Airway epithelial cell (primary cell): ENCODE measurements around the gene BPIFA3. TPM values are rescaled to one million over a fixed set of nuclear protein-coding genes. Genes with fewer than 3 reads are reported as not detected.

Experiments
- total RNA-seq: library from RNA; depleted of rRNA; stranded (reverse); fragments of >200 nt; gene quantifications from 2 replicates; pipeline ENCODE4 v1.2.3, GENCODE V29; 2015

BPIFA3 gene
- total RNA-seq = not detected in 2 replicates

DNA sequence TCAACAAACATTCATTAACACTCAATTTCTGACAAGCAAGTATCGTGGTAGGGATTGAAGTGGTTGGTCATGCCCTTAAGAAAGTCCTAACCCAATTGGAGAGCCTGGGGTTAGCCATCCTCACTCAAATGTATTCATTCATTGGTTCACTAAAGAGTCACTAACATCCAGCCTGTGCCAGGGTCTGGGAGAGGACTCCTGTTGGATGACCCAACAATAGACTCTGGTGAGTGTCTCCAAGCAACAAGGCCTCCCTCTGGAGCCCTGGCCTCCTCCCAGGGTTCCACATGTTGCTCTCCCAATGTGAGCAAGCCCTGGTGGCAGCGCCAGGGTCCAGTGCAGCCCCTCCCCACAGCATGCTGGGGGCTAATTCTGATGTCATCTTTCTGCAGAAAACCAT, at the start of gene BPIFA3:
TSS of gene BPIFA3 (plus strand) at position 301 of the 400 bp plus-strand sequence. CDS start 185 bp downstream, outside the sequence.

DNA sequence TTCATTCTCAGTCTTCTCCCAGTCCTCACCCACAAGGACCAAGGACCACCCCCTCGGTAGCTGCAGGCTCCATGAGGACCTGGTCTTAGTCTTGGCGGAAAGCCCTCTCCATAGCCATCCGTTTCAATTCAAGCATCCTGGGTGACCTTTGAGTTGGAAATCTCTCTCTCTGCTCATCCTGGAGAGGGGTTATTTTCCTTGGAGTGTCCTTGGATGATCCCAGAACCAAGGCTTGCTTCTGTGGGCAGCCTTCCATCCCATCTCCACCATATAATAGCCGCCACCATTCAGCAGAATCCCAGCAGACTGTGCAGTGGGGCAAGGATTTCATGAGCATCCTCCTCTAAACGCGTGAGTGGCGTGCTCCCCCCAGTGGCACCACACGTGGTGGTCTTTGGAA, 49.3 kb upstream of the BPIFA3 start, which contains the start of gene BPIFA2:
TSS of gene BPIFA2 (plus strand) at position 301 of the 400 bp plus-strand sequence. CDS start 987 bp downstream, outside the sequence.

GRCh38 chr20:33235696-33236095, 18.5 kb downstream of the BPIFA3 start, which contains the start of gene BPIFA1:
TSS of gene BPIFA1 (plus strand) at chr20:33235996. CDS start at chr20:33237712, 1,716 bp downstream.

Other genes starting within 250 kb of the BPIFA3 start
- gene SUN5, start 212.9 kb upstream of the BPIFA3 start, total RNA-seq = not detected in 2 replicates
- gene BPIFB2, start 209.6 kb upstream of the BPIFA3 start, total RNA-seq = not detected in 2 replicates
- not detected in 2 replicates for gene BPIFB6, start 185.7 kb upstream of the BPIFA3 start, total RNA-seq
- not detected in 2 replicates for gene BPIFB3, start 163.4 kb upstream of the BPIFA3 start, total RNA-seq
- gene BPIFB4, start 137.7 kb upstream of the BPIFA3 start, total RNA-seq = not detected in 2 replicates
- not detected in 2 replicates for gene BPIFA2, start 49.2 kb upstream of the BPIFA3 start, total RNA-seq
- 0.35 and 0.42 TPM in 2 replicates for gene BPIFA1, start 18.6 kb downstream of the BPIFA3 start, total RNA-seq
- gene BPIFB1, start 65.9 kb downstream of the BPIFA3 start, total RNA-seq = not detected in 2 replicates
- gene CDK5RAP1, start 184.2 kb downstream of the BPIFA3 start, total RNA-seq = 25.2 and 26.6 TPM in 2 replicates
- gene SNTA1, start 226.4 kb downstream of the BPIFA3 start, total RNA-seq = 5.2 and 5.6 TPM in 2 replicates